GM18907 (cell line): ENCODE measurements around the gene STEAP1B.
"Not testable (repeated sequence)": the region's sequence is repeated elsewhere in the genome, so short reads cannot be mapped to it uniquely, and the experiment has no call there.

Experiments used
- ATAC-seq: cut with Tn5 transposase; IDR thresholded peaks from one replicate; pipeline ENCODE4 v1.9.1; 2021; ENCODE audit warnings: mild to moderate bottlenecking, moderate library complexity; ENCODE audit not compliant: unreplicated experiment

STEAP1B gene

GRCh38 chr7:22433710-22434460 is 66.1 kb downstream of the STEAP1B start:
- ATAC-seq, result no peak

- ATAC-seq, result not testable (repeated sequence)
Measured at GRCh38 chr7:22433165-22433700, 66.8 kb downstream of the STEAP1B start.

- no peak for ATAC-seq
Measured at GRCh38 chr7:22432203-22432718, 67.7 kb downstream of the STEAP1B start.

DNA sequence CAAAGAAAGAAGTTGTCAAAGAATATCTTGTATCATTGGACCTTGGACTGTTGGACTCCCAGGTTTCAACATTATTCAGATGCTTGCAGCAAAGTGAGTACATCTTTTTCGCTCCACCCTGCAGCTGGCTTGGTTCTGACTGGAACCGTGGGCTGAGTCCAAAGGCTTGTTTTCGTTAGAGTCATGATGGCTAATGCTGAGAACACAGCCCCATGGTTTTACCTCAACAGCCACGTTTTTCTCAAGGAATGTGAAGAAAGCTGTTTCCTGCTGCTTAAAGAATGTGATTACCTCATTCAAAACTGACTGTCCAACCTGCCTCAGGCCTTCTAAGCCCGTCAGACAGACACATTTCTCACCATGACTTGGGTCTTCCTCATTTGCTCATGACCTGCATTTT is 69.5 kb downstream of the STEAP1B start:
- ATAC-seq, result no peak

GRCh38 chr7:22429386-22429785 is 70.6 kb downstream of the STEAP1B start:
- no peak for ATAC-seq

DNA sequence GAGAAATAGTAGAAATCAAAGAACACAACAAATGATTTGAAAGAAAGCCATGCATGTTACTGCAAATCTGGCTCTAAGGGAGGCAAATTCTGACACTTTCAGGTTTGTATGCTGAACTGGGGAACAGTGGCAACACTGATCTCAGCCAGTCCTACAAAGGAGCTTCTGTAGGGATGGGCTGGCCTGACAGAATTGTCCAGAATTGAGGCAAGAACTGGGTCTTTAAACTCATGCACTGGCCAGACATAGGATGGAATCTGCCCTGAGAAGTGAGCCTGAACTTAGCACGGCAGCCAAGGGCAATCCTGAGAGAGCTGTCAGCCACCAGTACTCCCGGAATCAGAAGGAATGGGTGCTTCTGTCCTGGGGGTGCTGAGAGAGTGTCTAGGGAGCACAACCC is 72.1 kb downstream of the STEAP1B start:
- ATAC-seq, result no peak

GRCh38 chr7:22427104-22427503 is 72.9 kb downstream of the STEAP1B start:
- no peak for ATAC-seq

DNA sequence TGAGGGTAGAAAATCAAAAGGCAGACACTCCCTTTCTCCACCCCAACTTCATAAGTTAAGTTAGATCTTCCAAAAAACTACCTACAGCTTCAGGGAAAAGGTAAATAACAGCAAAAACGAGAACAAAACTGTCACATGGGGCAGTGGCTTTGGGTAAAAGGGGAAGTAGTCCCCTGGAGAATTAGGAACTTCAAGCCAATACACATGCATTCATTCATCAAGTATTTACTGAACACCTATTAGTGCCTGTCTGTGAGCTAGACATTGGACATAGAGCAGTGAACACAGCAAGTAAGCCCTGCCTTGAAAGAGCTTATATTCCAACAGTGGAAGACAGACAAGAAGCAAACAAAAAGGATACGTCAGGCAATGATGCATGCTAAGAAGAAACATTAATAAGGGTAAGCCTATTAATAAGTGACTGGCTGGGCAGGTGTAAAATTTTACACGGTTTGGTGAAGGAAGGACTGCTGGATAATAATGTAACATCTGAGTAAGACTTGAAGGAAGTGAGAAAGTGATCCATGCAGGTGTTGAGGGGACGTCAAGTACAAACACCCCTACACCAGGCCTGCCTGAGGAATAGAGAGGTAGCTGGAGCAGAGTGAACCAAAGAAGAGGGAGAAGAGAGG is 73.4 kb downstream of the STEAP1B start:
- peak; percentile 54 for ATAC-seq

- ATAC-seq, result no peak
Measured at GRCh38 chr7:22425361-22425760, 74.6 kb downstream of the STEAP1B start.

DNA sequence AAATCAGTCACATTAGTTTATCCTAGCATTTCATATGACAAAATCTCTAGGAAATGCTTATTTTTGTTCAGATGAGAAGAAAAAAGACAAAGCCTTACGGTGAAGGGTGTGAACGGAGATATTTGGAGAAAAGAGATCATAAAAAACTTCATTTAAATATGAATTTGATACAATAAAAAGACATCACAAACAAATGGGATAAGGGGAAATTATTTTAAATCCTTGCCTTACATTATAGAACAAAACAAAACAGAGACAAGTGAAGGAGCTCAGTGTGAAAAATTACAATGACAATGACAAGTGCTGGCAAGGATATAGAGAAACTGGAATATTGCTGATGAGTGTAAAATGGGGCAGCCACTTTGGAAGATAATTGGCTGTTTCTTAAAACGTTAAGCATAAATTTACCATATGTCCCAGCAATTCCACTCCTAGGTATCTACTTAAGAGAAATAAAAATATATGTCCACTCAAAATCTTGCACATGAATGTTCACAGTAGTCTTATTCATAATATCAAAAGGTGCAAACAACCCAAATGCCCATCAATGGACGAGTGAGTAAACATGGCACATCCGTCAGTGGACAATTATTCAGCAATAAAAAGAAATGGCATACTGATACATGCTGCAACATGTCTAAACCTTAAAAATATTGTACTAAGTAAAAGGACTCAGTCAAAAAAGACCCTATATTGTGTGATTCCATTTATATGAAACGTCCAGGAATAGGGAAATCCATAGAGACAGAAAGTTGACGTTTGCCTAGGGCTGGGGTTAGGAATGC is 77.0 kb downstream of the STEAP1B start:
- ATAC-seq, result no peak

DNA sequence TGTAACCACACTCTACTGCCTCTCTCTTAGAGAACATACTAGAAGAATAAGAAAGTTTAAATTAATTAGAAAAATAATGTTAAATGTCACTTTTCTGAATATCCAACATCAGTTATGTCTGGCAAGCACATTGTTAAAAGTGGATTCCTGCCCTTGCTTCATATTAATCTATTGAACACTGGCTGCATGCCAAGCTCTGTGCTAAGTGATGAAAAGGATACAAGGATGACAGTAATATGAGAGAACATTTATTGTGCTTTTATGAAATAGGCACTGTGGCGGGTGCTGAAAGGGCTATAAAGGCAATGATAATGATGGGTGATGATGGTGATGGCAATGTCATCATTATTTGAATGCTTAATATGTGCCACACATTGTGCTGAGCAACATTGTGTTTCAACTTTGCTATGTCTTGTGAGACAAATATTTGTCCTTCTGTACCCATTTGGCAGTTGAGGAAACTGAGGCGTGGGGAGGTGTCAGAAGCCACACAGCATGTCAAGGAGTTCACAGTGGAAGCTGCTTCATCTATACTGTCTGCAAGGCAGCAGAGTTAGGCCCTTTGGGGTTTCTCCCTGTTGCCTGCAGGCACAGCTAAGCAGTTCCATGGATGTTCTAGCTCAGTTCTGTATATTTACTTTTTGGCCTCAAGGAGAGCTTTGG is 78.9 kb downstream of the STEAP1B start:
- no peak for ATAC-seq

- ATAC-seq, result no peak
Measured at GRCh38 chr7:22420008-22420407, 80.0 kb downstream of the STEAP1B start.

DNA sequence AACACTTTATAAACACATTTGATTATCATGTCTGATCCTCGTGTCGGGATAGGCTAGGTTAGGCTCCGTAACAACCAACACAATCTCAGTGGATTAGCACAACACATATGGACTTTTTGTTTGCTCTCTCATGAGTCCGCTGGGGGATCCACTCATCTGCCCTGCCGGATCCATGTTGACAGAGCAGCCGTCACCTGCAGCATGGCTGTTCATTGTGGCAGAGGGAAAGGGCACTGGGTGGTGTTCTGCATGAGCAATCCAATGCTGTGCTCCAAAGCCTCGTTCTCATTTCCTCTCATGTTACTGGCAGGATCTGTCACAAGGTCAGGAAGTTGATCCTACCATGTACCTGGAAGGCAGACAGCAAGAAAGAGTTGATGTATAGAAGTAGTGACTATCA is 80.5 kb downstream of the STEAP1B start:
- ATAC-seq, result no peak

GRCh38 chr7:22418251-22419046 is 81.5 kb downstream of the STEAP1B start:
- ATAC-seq, result no peak

- ATAC-seq, result no peak
Measured at GRCh38 chr7:22417841-22418240, 82.1 kb downstream of the STEAP1B start.

DNA sequence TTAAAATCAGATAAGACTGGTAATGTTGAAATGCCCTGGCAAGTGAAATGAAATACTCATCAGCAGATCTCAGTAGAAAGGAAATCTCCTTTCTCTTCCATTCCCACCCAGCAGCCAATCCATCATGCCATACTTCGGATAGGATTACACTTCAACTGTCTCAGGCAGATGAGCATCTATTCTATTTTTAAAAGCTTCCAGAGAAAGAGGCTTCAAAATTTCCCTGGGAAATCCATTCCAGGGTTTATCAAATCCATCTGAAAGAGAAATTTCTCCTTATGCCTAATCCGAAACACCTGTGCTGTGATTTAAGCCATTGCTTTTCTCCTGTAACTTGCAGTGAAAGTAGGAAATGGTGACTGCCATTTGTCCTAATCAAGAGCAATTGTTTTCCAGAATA is 82.6 kb downstream of the STEAP1B start:
- no peak for ATAC-seq

DNA sequence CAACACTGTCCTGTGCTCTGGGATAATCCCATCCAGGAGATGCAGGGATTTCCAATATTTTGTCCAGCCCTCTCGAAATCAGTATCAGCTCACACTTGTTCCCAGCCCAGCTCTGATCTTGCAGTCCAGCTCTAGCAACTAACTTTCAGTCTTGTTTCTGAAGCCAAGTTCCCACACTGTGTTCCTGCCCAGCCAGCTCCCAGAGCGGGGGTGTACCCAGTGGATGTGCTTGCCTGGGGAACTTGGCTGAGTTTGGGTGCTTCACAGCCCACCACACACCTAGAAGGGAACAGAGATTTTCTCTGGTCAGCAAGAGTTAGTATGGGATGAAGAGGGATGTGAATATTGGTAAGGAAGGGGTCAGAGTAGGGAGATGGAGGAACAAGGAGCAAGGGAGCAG is 85.6 kb downstream of the STEAP1B start:
- ATAC-seq, result no peak

DNA sequence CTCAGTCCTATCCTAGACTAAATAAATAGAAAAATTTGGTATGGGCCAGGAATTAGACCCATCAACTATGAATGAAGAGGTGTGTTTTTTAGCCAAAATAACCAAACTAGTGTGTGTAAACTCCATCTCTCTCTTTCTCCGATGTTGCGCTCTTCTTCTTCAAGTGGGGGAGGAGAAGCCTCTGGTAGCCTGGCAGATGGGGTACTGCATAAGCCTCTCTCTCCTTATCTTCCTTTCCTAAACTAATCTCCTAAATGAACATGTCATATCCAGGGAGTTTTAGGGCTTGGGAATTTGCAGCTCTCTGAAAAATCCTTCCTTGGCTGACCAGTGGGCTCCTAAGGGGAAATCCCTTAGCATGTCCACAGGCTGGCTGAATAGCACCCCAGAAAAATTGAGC is 86.8 kb downstream of the STEAP1B start:
- ATAC-seq, result no peak

GRCh38 chr7:22411977-22412693 is 87.9 kb downstream of the STEAP1B start:
- no peak for ATAC-seq
